ENCODE results near the gene STX1A. TPM values are rescaled to one million over a fixed set of nuclear protein-coding genes. Genes with fewer than 3 reads are reported as not detected.
A peak's percentile ranks its signal among the peaks of the same experiment; 100 is the strongest.

Gene STX1A
- total and polyA plus RNA-seq, 2 of the 13 experiments (the other 11 are each of a cell fraction or from before 2014, with no cell fraction given), result 6.1 to 12.2 TPM

GRCh38 chr7:73715648-73716317 lies 3.7 kb downstream of the STX1A start (continued):
- TF ChIP-seq, protein P1, sequence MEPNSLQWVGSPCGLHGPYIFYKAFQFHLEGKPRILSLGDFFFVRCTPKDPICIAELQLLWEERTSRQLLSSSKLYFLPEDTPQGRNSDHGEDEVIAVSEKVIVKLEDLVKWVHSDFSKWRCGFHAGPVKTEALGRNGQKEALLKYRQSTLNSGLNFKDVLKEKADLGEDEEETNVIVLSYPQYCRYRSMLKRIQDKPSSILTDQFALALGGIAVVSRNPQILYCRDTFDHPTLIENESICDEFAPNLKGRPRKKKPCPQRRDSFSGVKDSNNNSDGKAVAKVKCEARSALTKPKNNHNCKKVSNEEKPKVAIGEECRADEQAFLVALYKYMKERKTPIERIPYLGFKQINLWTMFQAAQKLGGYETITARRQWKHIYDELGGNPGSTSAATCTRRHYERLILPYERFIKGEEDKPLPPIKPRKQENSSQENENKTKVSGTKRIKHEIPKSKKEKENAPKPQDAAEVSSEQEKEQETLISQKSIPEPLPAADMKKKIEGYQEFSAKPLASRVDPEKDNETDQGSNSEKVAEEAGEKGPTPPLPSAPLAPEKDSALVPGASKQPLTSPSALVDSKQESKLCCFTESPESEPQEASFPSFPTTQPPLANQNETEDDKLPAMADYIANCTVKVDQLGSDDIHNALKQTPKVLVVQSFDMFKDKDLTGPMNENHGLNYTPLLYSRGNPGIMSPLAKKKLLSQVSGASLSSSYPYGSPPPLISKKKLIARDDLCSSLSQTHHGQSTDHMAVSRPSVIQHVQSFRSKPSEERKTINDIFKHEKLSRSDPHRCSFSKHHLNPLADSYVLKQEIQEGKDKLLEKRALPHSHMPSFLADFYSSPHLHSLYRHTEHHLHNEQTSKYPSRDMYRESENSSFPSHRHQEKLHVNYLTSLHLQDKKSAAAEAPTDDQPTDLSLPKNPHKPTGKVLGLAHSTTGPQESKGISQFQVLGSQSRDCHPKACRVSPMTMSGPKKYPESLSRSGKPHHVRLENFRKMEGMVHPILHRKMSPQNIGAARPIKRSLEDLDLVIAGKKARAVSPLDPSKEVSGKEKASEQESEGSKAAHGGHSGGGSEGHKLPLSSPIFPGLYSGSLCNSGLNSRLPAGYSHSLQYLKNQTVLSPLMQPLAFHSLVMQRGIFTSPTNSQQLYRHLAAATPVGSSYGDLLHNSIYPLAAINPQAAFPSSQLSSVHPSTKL (CRISPR knock-in tag; IDR thresholded peaks at IDR 0.05), result peak; percentile 88
- 0 out of 2 replicates have a peak, but pooled peaks have one; percentile 45 for TF ChIP-seq HNRNPL (IDR thresholded peaks at IDR 0.05; ENCODE audit: low read depth, low read length)
- TF ChIP-seq CCDC6 (CRISPR knock-in tag; IDR thresholded peaks at IDR 0.05), result peak; percentile 29; the same call in 1 of the 2 replicates
- TF ChIP-seq TGIF2 (CRISPR knock-in tag; IDR thresholded peaks at IDR 0.05), result no peak
- TF ChIP-seq IRF2 (CRISPR knock-in tag; IDR thresholded peaks at IDR 0.05), result peak; percentile 60
- no peak for TF ChIP-seq ZZZ3 (CRISPR knock-in tag; IDR thresholded peaks at IDR 0.05; ENCODE audit: borderline replicate concordance)
- peak; percentile 48 to 70; a peak in 3 of 4 replicates for TF ChIP-seq EP300 (IDR thresholded peaks at IDR 0.05; ENCODE audit: low read depth in 2 of 2, low read length in 2 of 2)
- TF ChIP-seq EP300 (CRISPR knock-in tag; IDR thresholded peaks at IDR 0.05; ENCODE audit: borderline replicate concordance), result peak; percentile 79
- TF ChIP-seq ZNF362 (CRISPR knock-in tag; IDR thresholded peaks at IDR 0.05; ENCODE audit: borderline replicate concordance), result peak; percentile 61
- TF ChIP-seq, protein P2, sequence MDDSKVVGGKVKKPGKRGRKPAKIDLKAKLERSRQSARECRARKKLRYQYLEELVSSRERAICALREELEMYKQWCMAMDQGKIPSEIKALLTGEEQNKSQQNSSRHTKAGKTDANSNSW (CRISPR knock-in tag; IDR thresholded peaks at IDR 0.05; ENCODE audit: borderline replicate concordance), result no peak
- TF ChIP-seq, protein P3, sequence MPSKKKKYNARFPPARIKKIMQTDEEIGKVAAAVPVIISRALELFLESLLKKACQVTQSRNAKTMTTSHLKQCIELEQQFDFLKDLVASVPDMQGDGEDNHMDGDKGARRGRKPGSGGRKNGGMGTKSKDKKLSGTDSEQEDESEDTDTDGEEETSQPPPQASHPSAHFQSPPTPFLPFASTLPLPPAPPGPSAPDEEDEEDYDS (CRISPR knock-in tag; IDR thresholded peaks at IDR 0.05), result 0 out of 2 replicates have a peak, but pooled peaks have one; percentile 17
- peak; percentile 75; the same call in 1 of the 2 replicates for TF ChIP-seq ARID4A (CRISPR knock-in tag; IDR thresholded peaks at IDR 0.05; ENCODE audit: borderline replicate concordance)
- no peak; the same call in 1 of the 2 replicates for TF ChIP-seq FOXK2 (IDR thresholded peaks at IDR 0.05)
- no peak for TF ChIP-seq ZNF724P (CRISPR knock-in tag; IDR thresholded peaks at IDR 0.05; ENCODE audit: borderline replicate concordance)
- no peak for TF ChIP-seq ZMAT3 (CRISPR knock-in tag; conservative IDR thresholded peaks at IDR 0.05)
- TF ChIP-seq SMAD1 (CRISPR knock-in tag; IDR thresholded peaks at IDR 0.05; ENCODE audit: borderline replicate concordance, low read depth), result no peak
- TF ChIP-seq ATF1 (CRISPR knock-in tag; IDR thresholded peaks at IDR 0.05), result no peak
